Gastrocnemius medialis (tissue), 4 donors: ENCODE results near the gene CRYBG1.
"Not testable (repeated sequence)": the region's sequence is repeated elsewhere in the genome, so short reads cannot be mapped to it uniquely, and the experiment has no call there.

Experiments
- CTCF ChIP-seq, 5 experiments: fragments of 450-650 bp in 3 of 5; fragments of 200-600 bp in 2 of 5; sonication (generic) in 2 of 5; IDR thresholded peaks in 4 of 5; conservative IDR thresholded peaks in 1 of 5; 1 replicate in 4 of 5; 2 replicates in 1 of 5; pipeline ENCODE4 v1.5.1; 2016 to 2019; ENCODE audit warnings: antibody characterized with exemption in 5 of 5, mild to moderate bottlenecking in 3 of 5, moderate library complexity in 3 of 5
- POLR2A ChIP-seq, 2 donors: fragments of 450-650 bp; IDR thresholded peaks; one replicate each; pipeline ENCODE4 v1.6.1; 2017; ENCODE audit warnings: antibody characterized with exemption in 2 of 2, mild to moderate bottlenecking in 2 of 2, moderate library complexity in 2 of 2

GRCh38 chr6:106559659-106560058, 199.1 kb downstream of the CRYBG1 start:
- not testable (repeated sequence) for TF ChIP-seq CTCF (IDR thresholded peaks at IDR 0.05 in 4 of 5, conservative IDR thresholded peaks at IDR 0.05 in 1 of 5); POLR2A (IDR thresholded peaks at IDR 0.05)
